Activated T-cell treated with anti-CD3 and anti-CD28 coated beads, Interleukin-2, amount 50 U/mL, for 4 hours (primary cell): ENCODE measurements around the gene HCRT. TPM values are rescaled to one million over a fixed set of nuclear protein-coding genes. Genes with fewer than 3 reads are reported as not detected.

ENCODE experiments used
- ATAC-seq, 2 donors: fragments of 200-7000 bp; cut with Tn5 transposase; one replicate each; pipeline ENCODE4 v1.10.0; 2021
- DNase-seq: peaks from one replicate; pipeline ENCODE4 v3.0.0-alpha.2; 2020
- H3K27me3 Mint-ChIP-seq: one replicate; pipeline ENCODE4 v1.8.0; 2021; ENCODE audit warnings: low read depth, mixed read lengths
- H3K36me3 Mint-ChIP-seq: one replicate; pipeline ENCODE4 v1.8.0; 2022; ENCODE audit warnings: mixed read lengths; ENCODE audit not compliant: insufficient read depth
- H3K4me1 Mint-ChIP-seq: one replicate; pipeline ENCODE4 v1.8.0; 2021; ENCODE audit warnings: low read depth, mixed read lengths
- H3K4me3 Mint-ChIP-seq: one replicate; pipeline ENCODE4 v1.8.0; 2021; ENCODE audit warnings: mild to moderate bottlenecking, moderate library complexity, mixed read lengths
- H3K9me3 Mint-ChIP-seq: one replicate; pipeline ENCODE4 v1.8.0; 2021; ENCODE audit warnings: mixed read lengths
- total RNA-seq, 3 donors: library from RNA; stranded (reverse); gene quantifications; one replicate each; pipeline ENCODE4 v1.2.1, GENCODE V29; 2021

The HCRT gene
- total RNA-seq, 3 donors from 2014 or later = not detected

GRCh38 chr17:42179335-42179734, 5.9 kb downstream of the HCRT start:
- DNase-seq (no peak), ATAC-seq (no peak)
- H3K4me3 Mint-ChIP-seq = peak overlapping the region; percentile 65
- peaks cover 9% of the 10 kb centered on the region for H3K36me3 Mint-ChIP-seq
- no peaks in the 10 kb centered on the region for H3K9me3 Mint-ChIP-seq
- peaks cover 5% of the 10 kb centered on the region for H3K27me3 Mint-ChIP-seq
- H3K4me1 Mint-ChIP-seq = peaks cover 46% of the 10 kb centered on the region

DNA sequence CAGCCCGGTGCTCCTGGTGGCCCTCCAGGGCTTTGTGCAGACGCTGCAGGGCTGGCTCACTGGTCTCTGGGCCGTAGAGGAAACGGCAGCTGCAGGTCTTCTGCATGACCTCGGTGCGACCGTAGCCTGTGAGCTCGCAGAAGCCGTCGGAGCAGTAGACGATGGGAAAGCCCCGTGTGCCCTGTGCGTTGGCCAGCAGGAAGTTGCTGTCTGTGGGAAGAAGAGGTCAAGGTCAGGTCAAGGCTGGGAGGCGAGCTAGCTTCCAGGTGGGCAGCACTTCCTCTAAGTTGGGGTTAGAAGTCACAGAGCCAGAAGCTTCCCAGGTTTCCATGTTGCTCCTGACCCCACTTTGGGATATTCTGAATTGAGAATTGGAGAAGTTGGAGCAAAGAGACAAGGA, 6.4 kb downstream of the HCRT start:
- Mint-ChIP-seq H3K9me3 (no peaks in the 10 kb centered on the region), H3K27me3 (peaks cover 5% of the 10 kb centered on the region), H3K4me3 (no peak overlapping the region), H3K4me1 (peaks cover 42% of the 10 kb centered on the region), H3K36me3 (peaks cover 9% of the 10 kb centered on the region)
- ATAC-seq (no peak), DNase-seq (no peak)

DNA sequence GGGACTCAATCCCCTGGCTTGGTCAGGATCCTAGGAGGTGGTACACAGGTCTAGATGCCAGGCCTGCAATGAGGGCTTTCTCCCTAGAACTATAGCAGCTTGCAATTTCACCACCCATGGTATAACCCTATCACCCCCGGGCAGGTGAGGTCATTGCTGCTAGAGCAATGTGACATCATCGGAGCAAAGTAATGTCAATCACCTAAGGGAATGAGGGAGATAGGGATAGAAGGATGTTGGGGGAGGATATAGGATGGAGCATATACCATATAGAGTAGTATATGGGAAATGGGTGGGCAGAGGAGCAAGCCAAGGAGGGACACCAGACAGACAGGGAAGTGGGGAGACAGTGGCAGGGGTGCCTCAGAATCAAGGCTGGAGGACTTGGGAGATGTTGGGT, 7.6 kb downstream of the HCRT start:
- peaks cover 9% of the 10 kb centered on the region for H3K36me3 Mint-ChIP-seq
- H3K27me3 Mint-ChIP-seq = peaks cover 5% of the 10 kb centered on the region
- peaks cover 33% of the 10 kb centered on the region for H3K4me1 Mint-ChIP-seq
- DNase-seq (no peak), ATAC-seq (no peak)
- H3K9me3 Mint-ChIP-seq = no peaks in the 10 kb centered on the region
- no peak overlapping the region for H3K4me3 Mint-ChIP-seq

DNA sequence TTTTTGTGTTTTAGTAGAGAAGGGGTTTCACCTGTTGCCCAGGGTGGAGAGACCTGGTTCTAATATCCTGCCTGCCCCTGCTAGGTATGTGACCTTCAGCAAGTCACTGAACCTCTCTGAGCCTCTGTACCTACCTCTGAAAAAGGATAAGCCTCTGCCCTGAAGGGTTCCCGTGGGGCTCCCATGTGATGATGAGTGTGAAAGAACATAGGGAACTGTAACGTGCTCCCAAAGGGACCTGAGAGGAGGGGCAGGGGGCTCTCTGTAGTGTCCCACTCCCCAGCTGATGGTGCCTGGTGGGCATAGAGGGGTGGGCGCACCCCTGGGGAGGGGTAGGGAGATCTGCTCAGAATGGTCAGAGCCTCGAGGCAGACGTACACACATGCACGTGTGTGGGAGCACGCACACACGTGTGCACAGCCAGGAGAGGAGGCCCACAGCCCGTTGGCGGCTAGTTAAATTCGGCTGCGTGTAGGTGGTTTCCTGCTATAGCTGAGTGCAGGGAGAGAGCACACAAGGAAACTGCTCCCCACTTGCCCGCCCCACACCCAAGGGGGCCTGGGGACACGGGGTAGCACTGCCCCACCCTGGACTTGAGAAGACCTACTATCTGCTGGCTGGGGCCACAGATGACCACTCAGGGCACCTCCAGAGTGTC, 11.0 kb downstream of the HCRT start:
- H3K27me3 Mint-ChIP-seq = peaks cover 3% of the 10 kb centered on the region
- no peak overlapping the region for H3K4me3 Mint-ChIP-seq
- H3K4me1 Mint-ChIP-seq = peaks cover 12% of the 10 kb centered on the region
- DNase-seq = no peak
- H3K9me3 Mint-ChIP-seq = no peaks in the 10 kb centered on the region
- peaks cover 9% of the 10 kb centered on the region for H3K36me3 Mint-ChIP-seq
- no peak for ATAC-seq

GRCh38 chr17:42171831-42172230, 13.4 kb downstream of the HCRT start:
- ATAC-seq (no peak), DNase-seq (no peak)
- H3K36me3 Mint-ChIP-seq = peaks cover 6% of the 10 kb centered on the region
- H3K27me3 Mint-ChIP-seq = no peaks in the 10 kb centered on the region
- H3K4me3 Mint-ChIP-seq = no peak overlapping the region
- H3K4me1 Mint-ChIP-seq = no peaks in the 10 kb centered on the region
- no peaks in the 10 kb centered on the region for H3K9me3 Mint-ChIP-seq

GRCh38 chr17:42169351-42169750, 15.9 kb downstream of the HCRT start:
- DNase-seq (no peak), ATAC-seq (no peak)
- H3K27me3 Mint-ChIP-seq = no peaks in the 10 kb centered on the region
- no peaks in the 10 kb centered on the region for H3K9me3 Mint-ChIP-seq
- H3K4me3 Mint-ChIP-seq = no peak overlapping the region
- no peaks in the 10 kb centered on the region for H3K4me1 Mint-ChIP-seq
- H3K36me3 Mint-ChIP-seq = no peaks in the 10 kb centered on the region

GRCh38 chr17:42167807-42168206, 17.4 kb downstream of the HCRT start:
- DNase-seq (no peak), ATAC-seq (no peak)
- Mint-ChIP-seq H3K36me3 (no peaks in the 10 kb centered on the region), H3K4me3 (no peak overlapping the region), H3K4me1 (no peaks in the 10 kb centered on the region), H3K9me3 (no peaks in the 10 kb centered on the region), H3K27me3 (no peaks in the 10 kb centered on the region)

DNA sequence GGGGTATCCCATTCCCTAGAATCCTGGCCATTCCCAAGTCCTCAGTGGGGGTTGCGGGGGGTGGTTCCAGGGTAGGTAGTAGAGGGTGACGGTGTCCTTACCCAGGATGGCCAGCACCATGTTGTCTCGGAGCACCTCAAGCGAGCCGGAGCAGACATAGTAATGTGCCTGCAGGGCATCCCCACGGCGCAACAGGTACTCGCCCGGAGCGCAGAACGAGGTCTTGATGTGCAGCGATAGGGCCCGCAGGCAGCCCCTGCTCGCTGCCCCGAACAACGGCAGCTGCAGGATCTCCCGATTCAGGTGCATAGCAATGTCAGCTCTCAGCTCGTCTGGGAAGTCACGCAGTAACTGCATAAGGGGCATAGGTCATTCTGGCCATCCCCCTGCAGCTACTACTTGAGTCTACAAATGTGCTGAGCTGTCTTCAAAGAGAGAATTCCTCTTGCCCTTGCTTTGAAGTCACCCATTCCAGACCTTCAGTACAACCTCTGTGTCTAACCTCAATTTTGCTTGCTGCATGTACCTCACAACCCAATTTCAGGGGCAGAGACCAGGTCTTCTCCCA, 19.0 kb downstream of the HCRT start:
- DNase-seq (no peak), ATAC-seq (no peak)
- no peaks in the 10 kb centered on the region for H3K4me1 Mint-ChIP-seq
- H3K36me3 Mint-ChIP-seq = no peaks in the 10 kb centered on the region
- no peak overlapping the region for H3K4me3 Mint-ChIP-seq
- no peaks in the 10 kb centered on the region for H3K27me3 Mint-ChIP-seq
- H3K9me3 Mint-ChIP-seq = no peaks in the 10 kb centered on the region

DNA sequence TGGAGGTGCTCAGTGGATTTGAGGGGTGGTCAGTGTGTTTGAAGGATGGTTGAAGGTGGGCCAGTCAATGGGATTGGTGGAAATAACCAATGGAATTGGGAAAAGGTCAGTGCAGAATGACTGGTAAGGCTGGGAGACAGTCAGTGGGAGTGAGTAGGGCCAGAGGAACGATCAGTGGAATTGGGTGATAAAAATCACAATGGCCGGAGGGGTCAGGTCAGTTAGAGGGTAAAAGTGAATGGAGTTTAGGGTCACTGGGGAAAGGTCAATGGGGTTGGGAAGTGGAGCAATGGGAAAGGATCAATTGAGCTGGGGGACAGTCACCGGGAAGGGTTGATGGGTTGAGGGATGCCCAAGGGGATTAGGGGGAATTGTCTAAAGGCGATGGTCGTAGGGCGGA, 19.5 kb downstream of the HCRT start:
- H3K4me1 Mint-ChIP-seq = no peaks in the 10 kb centered on the region
- no peaks in the 10 kb centered on the region for H3K9me3 Mint-ChIP-seq
- H3K4me3 Mint-ChIP-seq = no peak overlapping the region
- no peak for ATAC-seq
- no peak for DNase-seq
- no peaks in the 10 kb centered on the region for H3K27me3 Mint-ChIP-seq
- no peaks in the 10 kb centered on the region for H3K36me3 Mint-ChIP-seq

DNA sequence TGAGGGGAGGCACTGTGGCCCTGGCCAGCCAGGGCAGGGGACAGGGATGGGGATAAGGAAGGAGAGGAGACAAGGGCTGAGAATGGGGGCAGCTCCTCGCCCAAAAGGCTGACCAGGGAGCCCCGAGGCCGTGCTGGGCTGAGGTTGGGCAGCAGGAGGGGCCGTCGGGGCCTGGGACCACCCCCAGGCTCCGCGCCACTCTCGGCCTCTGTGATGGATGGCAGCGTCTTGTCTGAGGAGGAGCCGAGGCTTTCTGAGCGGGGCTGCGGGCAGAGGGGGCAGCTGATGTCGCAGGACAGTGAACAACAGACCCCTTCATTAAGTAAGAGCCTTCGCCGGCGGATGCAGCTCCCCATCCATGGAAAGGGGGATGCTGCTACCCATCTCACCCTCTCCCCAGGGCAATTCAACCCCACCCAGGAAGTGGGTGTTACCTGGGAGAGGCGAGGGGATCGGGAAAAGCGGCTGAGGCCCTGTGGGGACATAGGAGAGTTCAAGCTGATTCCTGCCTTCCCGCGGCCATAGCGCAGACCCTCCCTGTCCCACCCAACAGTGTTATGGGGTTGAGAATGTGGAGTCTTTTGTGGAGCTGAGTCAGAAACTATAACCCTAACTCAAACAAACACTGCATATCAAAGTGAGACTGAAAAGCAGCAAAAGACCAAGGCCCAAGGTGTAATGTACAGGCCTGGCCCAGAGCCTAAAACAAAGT, 21.4 kb downstream of the HCRT start:
- Mint-ChIP-seq H3K4me3 (no peak overlapping the region), H3K4me1 (no peaks in the 10 kb centered on the region), H3K27me3 (no peaks in the 10 kb centered on the region), H3K36me3 (no peaks in the 10 kb centered on the region), H3K9me3 (no peaks in the 10 kb centered on the region)
- DNase-seq (no peak), ATAC-seq (no peak)

- Mint-ChIP-seq H3K4me1 (no peaks in the 10 kb centered on the region), H3K9me3 (no peaks in the 10 kb centered on the region), H3K27me3 (no peaks in the 10 kb centered on the region), H3K4me3 (no peak overlapping the region), H3K36me3 (no peaks in the 10 kb centered on the region)
- DNase-seq (peak; percentile 21), ATAC-seq (peak in 1 of 2 donors; percentile 48)
Measured at GRCh38 chr17:42163113-42163512, 22.1 kb downstream of the HCRT start.

DNA sequence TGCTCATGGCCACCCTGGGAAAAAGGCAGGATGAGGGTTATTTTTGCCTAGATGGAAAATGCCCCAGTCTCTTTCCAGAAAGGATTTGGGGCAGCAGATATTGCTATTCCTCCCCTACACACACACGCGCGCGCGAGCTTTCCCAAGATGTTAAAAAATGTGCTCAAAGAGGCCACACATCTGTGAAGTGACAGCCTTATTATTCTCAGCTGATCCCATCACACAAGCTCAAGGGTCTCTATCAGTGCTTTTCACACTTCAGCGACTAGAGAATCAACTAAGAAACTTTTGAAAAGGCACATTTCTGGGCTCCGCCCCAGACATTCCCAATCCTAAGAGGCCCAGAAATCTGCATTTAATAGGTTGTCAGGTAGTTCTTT, 24.7 kb downstream of the HCRT start:
- Mint-ChIP-seq H3K4me3 (no peak overlapping the region), H3K4me1 (no peaks in the 10 kb centered on the region), H3K36me3 (no peaks in the 10 kb centered on the region), H3K9me3 (no peaks in the 10 kb centered on the region), H3K27me3 (no peaks in the 10 kb centered on the region)
- DNase-seq = no peak
- ATAC-seq = no peak

DNA sequence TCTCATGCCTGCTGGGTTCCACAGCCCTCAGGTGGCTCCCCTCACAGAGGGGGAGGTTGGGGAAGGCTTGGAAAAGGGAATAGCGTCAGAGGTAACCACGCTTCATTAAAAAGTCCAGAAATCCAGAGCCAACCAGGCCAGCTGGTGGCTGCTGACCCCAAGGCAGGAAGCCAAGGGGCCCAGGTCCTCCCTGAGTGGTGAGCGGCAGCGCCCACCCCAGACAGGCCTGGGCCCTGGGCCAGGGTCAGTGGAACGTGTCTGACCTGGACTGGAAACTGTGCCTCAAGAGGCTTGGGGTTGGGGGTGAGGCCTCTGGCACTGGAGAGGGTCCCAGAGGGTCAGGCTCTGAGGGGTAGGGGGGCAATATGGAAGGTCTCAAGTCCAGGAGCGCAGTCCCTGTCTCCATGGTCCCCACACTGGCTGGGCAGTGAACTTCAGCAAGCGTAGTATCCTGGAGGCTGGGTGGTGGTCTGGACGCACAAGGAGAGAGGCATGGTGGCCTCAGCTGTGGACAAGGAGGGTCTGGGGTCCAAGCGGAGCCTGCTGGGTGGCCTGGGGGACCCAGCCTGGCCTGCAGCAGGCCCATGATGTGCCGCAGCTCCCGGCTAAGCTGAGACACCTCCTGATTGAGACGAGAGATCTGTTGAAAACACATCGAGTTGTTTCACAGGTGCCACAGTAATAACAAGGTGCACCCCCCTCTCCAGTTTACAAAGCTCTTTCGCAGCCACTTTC, 25.3 kb downstream of the HCRT start:
- Mint-ChIP-seq H3K4me3 (no peak overlapping the region), H3K9me3 (no peaks in the 10 kb centered on the region), H3K36me3 (no peaks in the 10 kb centered on the region), H3K4me1 (no peaks in the 10 kb centered on the region), H3K27me3 (no peaks in the 10 kb centered on the region)
- no peak for ATAC-seq
- DNase-seq = no peak

DNA sequence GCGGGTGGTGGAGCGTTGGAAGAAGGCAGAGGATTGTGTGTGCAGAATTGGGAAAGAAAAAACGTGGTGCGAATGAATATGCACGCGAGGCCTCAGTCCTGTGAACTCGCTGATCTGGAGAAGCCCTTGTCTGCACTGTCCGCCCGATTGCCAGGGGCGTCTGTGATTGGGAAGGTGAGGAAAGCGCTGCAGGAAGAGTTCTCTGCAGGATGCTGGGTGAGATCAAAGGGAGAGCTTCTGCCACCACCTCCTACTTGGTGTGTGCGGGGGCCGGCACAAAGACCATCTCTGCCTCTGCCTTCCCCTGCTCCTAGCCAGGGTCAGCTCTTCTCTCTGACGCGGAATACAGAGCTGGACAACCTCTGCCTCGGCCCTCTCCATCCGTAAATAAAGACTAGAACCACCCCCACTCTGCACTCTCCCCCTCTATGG, 29.6 kb downstream of the HCRT start:
- Mint-ChIP-seq H3K27me3 (no peaks in the 10 kb centered on the region), H3K36me3 (peaks cover 4% of the 10 kb centered on the region), H3K4me1 (peaks cover 31% of the 10 kb centered on the region), H3K4me3 (peak overlapping the region; percentile 87), H3K9me3 (no peaks in the 10 kb centered on the region)
- no peak for ATAC-seq
- DNase-seq = no peak
